GM12878 (cell line): ENCODE measurements around the gene ZNF148.

Experiments
- BHLHE40 ChIP-seq, 2 experiments: fragments of 450-650 bp in 1 of 2; IDR thresholded peaks; 2 replicates each; pipeline ENCODE4 v1.6.1; 2011 to 2017; ENCODE audit warnings: low read depth in 2 of 2, borderline replicate concordance in 1 of 2, improper control_type of control experiment in 1 of 2, low read length in 1 of 2, mild to moderate bottlenecking in 1 of 2
- CHD1 ChIP-seq: IDR thresholded peaks from 2 replicates; pipeline ENCODE4 v1.6.1; 2012; ENCODE audit warnings: low read depth, low read length, improper control_type of control experiment
- CHD2 ChIP-seq: IDR thresholded peaks from 2 replicates; pipeline ENCODE4 v1.6.1; 2011; ENCODE audit warnings: low read depth, low read length, improper control_type of control experiment, borderline replicate concordance
- CTCF ChIP-seq, 3 experiments: IDR thresholded peaks in 2 of 3; conservative IDR thresholded peaks in 1 of 3; 2 replicates each; pipeline ENCODE4 v1.5.1; 2011; ENCODE audit warnings: low read depth in 3 of 3, low read length in 3 of 3, mild to moderate bottlenecking in 3 of 3, control low read depth in 2 of 3, moderate library complexity in 2 of 3, inconsistent platforms in 1 of 3, mixed read lengths in 1 of 3; ENCODE audit not compliant: control insufficient read depth in 2 of 3, insufficient read depth in 1 of 3; ENCODE audit errors: extremely low read depth in 1 of 3
- EZH2 ChIP-seq: IDR thresholded peaks from 2 replicates; pipeline ENCODE4 v1.6.1; 2012; ENCODE audit warnings: low read depth, mild to moderate bottlenecking, control low read depth, inconsistent platforms, low read length, borderline replicate concordance; ENCODE audit not compliant: control insufficient read depth
- POLR2AphosphoS5 ChIP-seq: IDR thresholded peaks from 2 replicates; pipeline ENCODE4 v1.6.1; 2011; ENCODE audit warnings: mild to moderate bottlenecking, low read length, inconsistent platforms

GRCh38 chr3:125318167-125318865 is 56.8 kb downstream of the ZNF148 start:
- TF ChIP-seq CTCF (IDR thresholded peaks at IDR 0.05 in 2 of 3, conservative IDR thresholded peaks at IDR 0.05 in 1 of 3; ENCODE audit: control insufficient read depth in 2 of 3, extremely low read depth in 1 of 3, insufficient read depth in 1 of 3, low read depth in 3 of 3, low read length in 3 of 3) (no peak), CHD1 (no peak), EZH2 (no peak), CHD2 (no peak), POLR2AphosphoS5 (no peak), BHLHE40 (IDR thresholded peaks at IDR 0.05; ENCODE audit: borderline replicate concordance in 1 of 2, low read depth in 2 of 2, low read length in 1 of 2) (no peak)
